Stimulated activated CD4-positive, alpha-beta T cell treated with anti-CD3 and anti-CD28 coated beads, Interleukin-15, amount 100 ng/mL, for 1 hour (primary cell): ENCODE data around the gene APOC1.
"Not testable (repeated sequence)": the region's sequence is repeated elsewhere in the genome, so short reads cannot be mapped to it uniquely, and the experiment has no call there.

ENCODE experiments used
- DNase-seq, 2 donors: peaks; one replicate each; pipeline ENCODE4 v3.0.0-alpha.2; 2020; ENCODE audit warnings: low read depth in 1 of 2, low spot score in 1 of 2

The APOC1 gene

DNA sequence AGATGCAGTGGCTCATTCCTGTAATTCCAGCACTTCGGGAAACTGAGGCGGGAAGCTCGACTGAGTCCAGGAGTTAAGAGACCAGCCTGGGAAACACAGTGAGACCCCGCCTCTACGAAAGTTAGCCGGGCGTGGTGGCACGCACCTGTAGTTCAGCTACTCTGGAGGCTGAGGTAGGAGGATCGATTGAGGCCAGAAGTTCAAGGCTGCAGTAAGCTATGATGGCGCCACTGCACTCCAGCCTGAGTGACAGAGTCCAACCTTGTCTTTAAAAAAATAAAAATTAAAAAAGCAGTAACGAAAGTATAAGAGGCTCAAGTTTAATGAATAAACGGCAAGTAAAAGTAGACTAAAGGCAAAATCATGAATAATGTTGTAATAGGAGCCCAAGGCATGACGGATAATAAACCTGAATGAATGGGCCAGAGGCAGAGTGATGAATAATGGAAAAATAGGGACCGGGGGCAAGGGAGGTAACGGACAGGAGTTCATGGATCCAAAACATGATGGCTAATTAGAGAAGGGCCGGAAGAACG is 24.5 kb upstream of the APOC1 start:
- DNase-seq: no peak

DNA sequence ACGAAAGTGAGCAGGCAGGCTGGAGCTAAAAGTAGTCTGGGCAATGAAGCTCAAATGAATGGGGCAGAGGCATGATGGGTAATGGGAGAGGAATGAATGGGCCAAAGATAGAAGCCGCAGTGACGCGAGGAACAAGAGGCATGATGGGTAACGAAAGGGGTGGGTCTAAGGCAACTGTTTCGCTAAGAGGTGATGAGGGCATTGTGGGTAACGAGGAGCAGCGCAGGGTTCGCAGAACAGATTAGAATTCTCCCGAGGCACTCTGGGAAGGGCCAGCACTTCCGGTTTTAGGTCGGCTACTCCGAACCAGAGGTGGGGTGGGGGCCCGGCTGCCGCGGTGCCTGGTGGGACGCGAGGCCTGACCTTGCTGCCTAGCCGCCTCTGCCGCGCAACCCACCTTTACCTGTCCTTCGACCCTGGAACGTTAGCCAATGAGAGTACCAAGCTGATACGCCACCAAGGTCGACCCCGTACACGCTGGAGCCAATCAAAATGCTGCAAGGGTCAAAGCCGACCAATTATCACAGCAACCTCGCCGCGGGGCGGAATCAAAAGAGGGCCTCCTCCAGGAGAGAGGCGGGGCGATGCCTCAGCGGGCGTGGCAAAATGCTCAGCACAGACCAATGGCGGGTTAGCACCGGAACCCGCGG is 23.9 kb upstream of the APOC1 start:
- DNase-seq: peak in 1 of 2 donors; percentile 100

DNA sequence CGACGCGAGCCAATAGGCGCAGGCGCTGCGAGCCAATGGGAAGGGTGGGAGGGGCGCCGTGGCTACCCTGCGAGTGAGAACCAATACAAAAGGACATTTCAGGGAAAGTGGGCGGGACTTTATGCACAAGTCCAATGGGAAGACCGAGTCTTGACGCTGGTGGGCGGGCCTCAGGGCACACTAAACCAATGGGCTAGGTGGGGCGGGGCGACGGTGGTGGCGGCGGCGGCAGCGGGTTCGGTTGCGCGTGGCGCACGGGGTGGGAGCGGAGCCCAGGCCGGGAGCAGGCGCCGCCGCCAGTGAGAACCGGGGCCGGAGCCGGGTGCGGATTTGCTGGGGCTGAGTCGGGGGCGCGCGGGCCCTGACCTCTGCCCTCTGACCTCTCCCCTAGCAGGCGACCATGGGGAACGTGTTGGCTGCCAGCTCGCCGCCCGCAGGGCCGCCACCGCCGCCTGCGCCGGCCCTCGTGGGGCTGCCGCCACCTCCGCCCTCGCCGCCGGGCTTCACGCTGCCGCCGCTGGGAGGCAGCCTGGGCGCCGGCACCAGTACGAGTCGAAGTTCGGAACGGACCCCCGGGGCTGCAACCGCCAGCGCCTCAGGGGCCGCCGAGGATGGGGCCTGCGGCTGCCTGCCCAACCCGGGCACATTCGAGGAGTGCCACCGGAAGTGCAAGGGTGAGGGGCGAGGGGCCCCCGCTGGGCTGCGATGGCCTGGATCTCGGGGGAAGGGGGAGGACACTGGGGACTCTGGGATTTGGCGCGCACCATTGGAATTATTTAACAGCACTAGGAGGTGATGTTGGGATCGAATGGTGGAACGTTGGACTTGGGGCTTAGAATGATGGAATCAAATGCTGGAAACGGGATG is 23.2 kb upstream of the APOC1 start, which contains the start of gene TOMM40:
Gene TOMM40, plus strand, starts transcription at position 239 of the 867 bp plus-strand sequence. Its CDS starts 162 bp downstream, at position 401.
- peak in 1 of 2 donors; percentile 100 for DNase-seq

DNA sequence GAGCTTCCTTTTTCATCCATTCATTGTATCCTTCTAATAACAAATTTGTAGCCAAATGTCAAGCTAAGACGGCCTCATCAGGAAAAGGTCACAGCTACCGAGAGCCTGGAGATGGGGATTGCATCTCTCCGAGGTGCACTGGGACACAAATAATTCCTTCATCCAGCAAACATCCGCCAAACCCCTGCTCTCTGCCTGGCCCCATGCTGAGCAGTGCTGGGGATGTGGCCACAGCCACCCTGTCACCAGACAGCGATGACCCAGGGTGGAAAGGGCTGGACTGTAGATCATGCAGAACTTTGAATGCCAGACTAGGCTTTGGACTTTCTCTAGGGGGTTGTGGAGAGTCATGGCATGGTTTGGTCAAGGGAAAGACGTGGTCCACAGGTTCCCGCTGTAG is 21.5 kb upstream of the APOC1 start:
- no peak for DNase-seq

DNA sequence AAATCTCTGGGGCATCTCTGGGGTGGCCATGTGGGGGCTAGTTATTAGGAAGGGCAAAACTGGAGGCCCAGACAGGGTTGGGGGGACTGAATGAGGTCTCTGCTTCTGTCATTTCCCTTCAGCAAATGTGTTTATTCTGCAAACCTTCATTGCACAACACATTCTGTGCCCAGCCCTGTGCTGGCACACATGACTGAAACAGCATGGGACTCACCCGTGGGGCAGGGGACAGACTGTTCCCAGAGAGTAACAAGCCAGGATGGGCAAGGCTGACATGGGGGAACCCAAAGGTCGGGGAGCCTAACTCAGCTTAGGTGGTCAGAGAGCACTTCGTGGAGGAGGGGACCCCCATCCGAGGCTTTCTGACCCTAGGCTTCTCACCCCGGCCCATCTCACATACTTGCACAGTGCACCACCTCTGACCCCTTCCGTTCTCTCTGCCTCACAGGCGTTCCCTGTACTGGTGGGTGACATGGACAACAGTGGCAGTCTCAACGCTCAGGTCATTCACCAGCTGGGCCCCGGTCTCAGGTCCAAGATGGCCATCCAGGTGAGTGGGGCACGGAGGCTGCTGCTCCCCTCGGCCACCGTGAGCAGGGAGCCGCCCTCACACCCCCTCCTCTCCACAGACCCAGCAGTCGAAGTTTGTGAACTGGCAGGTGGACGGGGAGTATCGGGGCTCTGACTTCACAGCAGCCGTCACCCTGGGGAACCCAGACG is 20.9 kb upstream of the APOC1 start:
- DNase-seq: no peak

DNA sequence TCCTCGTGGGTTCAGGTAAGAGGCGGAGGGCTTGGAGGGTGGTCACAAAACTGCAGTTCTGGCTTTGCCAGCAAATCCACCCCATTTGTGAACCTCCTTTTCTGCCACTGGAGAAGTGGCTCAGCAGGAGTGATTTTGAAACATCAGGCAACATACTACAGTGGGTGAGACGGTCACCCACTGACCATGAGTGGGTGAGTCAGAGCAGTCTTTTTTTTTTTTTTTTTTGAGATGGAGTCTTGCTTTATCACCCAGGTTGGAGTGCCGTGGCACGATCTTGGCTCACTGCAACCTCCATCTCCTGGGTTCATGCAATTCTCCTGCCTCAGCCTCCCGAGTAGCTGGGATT is 20.4 kb upstream of the APOC1 start:
- DNase-seq: no peak

DNA sequence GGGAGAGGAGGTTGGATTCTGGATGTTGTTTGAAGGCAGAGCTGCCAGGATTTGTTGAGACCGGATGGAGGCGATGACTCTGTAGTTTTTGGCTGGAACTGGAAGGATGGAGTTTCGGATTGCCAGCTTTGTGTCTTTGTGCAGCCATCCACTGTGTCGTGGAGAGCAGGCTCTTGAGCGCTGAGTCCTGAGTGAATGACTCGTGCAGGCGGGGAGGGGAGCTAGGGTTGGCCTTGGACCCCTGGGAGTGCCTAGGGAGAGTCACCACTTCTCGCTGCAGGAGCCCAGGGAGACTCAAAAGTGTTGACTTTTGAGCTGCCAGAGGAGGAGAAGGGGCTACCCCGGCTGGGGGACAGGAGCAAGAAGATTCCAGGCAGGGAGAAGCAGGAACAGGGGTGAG is 19.5 kb upstream of the APOC1 start:
- no peak for DNase-seq

DNA sequence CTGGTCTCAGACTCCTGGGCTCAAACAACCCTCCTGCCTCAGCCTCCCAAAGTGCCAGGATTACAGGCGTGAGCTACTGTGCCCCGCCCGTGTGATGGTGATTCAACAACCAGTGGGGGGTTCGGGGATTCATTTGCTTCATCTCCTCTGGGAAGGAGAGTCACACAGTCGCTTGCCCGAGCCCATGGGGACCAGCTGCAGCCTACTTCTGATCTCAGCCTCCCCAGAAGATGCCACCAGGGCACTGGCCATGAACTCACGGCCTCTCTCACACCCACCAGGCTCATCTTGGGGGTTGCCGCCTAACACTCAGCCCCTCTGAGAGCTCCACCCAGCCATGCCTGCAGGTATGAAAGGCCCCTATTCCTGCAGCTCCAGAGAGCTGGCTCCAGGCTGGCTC is 16.6 kb upstream of the APOC1 start:
- DNase-seq: no peak

DNA sequence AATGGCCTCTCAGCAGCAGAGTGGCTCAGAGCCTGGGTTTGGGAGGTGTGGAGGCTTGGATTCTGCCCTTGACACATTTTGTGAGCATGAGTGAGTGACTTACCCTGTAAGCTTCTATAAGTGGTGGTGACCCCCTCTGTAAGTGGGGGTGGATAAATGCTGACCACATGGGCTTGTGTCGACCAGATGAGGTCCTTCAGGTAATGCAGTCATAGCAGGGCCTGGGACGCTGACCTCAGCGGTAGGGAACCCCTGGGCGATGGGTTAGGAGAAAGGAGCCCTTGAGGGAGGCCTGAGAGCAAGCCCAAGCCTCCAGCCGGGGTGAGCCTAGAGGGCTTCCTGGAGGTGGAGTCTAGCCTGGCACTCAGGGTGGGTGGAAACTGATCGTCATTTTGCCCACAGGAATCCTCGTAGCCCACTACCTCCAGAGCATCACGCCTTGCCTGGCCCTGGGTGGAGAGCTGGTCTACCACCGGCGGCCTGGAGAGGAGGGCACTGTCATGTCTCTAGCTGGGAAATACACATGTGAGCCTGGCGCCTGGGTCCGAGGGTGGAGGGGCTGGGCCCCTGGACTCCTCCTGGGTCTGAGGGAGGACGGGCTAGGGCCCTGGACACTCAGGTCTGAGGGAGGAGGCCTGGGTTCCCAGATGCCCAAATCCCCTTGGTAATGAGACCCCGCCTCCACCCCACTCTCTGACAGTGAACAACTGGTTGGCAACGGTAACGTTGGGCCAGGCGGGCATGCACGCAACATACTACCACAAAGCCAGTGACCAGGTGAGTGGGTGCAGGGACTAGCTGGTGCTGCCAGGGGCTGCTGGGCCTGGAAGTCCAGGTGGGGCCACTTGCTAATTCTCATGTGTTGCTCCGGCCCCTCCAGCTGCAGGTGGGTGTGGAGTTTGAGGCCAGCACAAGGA is 13.8 kb upstream of the APOC1 start:
- DNase-seq: no peak

DNA sequence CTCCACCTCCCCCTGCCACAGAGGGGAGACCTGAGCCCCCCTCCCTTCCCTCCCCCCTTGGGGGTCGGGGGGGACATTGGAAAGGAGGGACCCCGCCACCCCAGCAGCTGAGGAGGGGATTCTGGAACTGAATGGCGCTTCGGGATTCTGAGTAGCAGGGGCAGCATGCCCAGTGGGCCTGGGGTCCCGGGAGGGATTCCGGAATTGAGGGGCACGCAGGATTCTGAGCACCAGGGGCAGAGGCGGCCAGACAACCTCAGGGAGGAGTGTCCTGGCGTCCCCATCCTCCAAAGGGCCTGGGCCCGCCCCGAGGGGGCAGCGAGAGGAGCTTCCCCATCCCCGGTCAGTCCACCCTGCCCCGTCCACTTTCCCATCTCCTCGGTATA is 11.2 kb upstream of the APOC1 start:
- no peak for DNase-seq

DNA sequence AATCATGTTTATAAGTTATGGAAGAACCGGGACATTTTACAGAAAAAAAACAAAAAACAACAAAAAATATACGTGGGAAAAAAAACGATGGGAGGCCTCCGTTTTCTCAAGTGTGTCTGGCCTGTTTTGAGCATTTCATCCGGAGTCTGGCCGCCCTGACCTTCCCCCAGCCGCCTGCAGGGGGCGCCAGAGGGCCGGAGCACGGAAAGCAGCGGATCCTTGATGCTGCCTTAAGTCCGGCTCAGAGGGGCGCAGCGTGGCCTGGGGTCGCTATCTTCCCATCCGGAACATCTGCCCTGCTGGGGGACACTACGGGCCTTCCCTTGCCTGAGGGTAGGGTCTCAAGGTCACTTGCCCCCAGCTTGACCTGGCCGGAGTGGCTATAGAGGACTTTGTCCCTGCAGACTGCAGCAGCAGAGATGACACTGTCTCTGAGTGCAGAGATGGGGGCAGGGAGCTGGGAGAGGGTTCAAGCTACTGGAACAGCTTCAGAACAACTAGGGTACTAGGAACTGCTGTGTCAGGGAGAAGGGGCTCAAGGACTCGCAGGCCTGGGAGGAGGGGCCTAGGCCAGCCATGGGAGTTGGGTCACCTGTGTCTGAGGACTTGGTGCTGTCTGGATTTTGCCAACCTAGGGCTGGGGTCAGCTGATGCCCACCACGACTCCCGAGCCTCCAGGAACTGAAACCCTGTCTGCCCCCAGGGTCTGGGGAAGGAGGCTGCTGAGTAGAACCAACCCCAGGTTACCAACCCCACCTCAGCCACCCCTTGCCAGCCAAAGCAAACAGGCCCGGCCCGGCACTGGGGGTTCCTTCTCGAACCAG is 10.6 kb upstream of the APOC1 start:
- peak; percentile 60 to 68 for DNase-seq

DNA sequence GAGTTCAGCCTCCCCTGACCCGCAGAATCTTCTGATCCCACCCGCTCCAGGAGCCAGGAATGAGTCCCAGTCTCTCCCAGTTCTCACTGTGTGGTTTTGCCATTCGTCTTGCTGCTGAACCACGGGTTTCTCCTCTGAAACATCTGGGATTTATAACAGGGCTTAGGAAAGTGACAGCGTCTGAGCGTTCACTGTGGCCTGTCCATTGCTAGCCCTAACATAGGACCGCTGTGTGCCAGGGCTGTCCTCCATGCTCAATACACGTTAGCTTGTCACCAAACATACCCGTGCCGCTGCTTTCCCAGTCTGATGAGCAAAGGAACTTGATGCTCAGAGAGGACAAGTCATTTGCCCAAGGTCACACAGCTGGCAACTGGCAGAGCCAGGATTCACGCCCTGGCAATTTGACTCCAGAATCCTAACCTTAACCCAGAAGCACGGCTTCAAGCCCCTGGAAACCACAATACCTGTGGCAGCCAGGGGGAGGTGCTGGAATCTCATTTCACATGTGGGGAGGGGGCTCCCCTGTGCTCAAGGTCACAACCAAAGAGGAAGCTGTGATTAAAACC is 9.9 kb upstream of the APOC1 start:
- no peak for DNase-seq

DNA sequence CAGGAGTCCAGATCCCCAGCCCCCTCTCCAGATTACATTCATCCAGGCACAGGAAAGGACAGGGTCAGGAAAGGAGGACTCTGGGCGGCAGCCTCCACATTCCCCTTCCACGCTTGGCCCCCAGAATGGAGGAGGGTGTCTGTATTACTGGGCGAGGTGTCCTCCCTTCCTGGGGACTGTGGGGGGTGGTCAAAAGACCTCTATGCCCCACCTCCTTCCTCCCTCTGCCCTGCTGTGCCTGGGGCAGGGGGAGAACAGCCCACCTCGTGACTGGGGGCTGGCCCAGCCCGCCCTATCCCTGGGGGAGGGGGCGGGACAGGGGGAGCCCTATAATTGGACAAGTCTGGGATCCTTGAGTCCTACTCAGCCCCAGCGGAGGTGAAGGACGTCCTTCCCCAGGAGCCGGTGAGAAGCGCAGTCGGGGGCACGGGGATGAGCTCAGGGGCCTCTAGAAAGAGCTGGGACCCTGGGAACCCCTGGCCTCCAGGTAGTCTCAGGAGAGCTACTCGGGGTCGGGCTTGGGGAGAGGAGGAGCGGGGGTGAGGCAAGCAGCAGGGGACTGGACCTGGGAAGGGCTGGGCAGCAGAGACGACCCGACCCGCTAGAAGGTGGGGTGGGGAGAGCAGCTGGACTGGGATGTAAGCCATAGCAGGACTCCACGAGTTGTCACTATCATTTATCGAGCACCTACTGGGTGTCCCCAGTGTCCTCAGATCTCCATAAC is 8.8 kb upstream of the APOC1 start, which contains the start of gene APOE:
Gene APOE, plus strand, starts transcription at position 360 of the 724 bp plus-strand sequence. CDS start 829 bp downstream, outside the sequence.
- no peak for DNase-seq

DNA sequence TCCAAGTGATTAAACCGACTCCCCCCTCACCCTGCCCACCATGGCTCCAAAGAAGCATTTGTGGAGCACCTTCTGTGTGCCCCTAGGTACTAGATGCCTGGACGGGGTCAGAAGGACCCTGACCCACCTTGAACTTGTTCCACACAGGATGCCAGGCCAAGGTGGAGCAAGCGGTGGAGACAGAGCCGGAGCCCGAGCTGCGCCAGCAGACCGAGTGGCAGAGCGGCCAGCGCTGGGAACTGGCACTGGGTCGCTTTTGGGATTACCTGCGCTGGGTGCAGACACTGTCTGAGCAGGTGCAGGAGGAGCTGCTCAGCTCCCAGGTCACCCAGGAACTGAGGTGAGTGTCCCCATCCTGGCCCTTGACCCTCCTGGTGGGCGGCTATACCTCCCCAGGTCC is 6.8 kb upstream of the APOC1 start:
- DNase-seq: no peak

DNA sequence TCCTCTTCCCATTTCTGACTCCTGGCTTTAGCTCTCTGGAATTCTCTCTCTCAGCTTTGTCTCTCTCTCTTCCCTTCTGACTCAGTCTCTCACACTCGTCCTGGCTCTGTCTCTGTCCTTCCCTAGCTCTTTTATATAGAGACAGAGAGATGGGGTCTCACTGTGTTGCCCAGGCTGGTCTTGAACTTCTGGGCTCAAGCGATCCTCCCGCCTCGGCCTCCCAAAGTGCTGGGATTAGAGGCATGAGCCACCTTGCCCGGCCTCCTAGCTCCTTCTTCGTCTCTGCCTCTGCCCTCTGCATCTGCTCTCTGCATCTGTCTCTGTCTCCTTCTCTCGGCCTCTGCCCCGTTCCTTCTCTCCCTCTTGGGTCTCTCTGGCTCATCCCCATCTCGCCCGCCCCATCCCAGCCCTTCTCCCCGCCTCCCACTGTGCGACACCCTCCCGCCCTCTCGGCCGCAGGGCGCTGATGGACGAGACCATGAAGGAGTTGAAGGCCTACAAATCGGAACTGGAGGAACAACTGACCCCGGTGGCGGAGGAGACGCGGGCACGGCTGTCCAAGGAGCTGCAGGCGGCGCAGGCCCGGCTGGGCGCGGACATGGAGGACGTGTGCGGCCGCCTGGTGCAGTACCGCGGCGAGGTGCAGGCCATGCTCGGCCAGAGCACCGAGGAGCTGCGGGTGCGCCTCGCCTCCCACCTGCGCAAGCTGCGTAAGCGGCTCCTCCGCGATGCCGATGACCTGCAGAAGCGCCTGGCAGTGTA is 6.2 kb upstream of the APOC1 start:
- no peak for DNase-seq

DNA sequence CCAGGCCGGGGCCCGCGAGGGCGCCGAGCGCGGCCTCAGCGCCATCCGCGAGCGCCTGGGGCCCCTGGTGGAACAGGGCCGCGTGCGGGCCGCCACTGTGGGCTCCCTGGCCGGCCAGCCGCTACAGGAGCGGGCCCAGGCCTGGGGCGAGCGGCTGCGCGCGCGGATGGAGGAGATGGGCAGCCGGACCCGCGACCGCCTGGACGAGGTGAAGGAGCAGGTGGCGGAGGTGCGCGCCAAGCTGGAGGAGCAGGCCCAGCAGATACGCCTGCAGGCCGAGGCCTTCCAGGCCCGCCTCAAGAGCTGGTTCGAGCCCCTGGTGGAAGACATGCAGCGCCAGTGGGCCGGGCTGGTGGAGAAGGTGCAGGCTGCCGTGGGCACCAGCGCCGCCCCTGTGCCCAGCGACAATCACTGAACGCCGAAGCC is 5.6 kb upstream of the APOC1 start:
- DNase-seq: no peak

DNA sequence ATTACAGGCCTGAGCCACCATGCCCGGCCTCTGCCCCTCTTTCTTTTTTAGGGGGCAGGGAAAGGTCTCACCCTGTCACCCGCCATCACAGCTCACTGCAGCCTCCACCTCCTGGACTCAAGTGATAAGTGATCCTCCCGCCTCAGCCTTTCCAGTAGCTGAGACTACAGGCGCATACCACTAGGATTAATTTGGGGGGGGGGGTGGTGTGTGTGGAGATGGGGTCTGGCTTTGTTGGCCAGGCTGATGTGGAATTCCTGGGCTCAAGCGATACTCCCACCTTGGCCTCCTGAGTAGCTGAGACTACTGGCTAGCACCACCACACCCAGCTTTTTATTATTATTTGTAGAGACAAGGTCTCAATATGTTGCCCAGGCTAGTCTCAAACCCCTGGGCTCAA is 4.6 kb upstream of the APOC1 start:
- no peak for DNase-seq

DNA sequence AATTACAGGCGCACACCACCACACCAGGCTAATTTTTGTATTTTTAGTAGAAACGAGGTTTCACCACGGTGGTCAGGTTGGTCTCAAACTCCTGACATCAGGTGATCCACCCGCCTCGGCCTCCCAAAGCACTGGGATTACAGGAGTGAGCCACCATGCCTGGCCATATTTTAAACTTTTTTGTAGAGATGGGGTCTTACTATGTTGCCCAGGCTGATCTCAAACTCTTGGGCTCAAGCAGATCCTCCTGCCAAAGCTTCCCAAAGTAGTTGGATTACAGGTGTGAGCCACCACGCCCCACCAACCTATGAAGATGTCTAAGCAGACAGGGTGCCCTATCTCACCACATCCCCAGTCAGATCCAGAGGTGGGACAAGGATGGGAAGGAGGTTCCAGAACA is 2.5 kb upstream of the APOC1 start:
- not testable (repeated sequence) for DNase-seq
